Stromal cell of bone marrow (primary cell): Measurements from ENCODE around the gene KIF7.
"Not testable (repeated sequence)": the region's sequence is repeated elsewhere in the genome, so short reads cannot be mapped to it uniquely, and the experiment has no call there.

Experiments used
- DNase-seq: peaks from one replicate; pipeline ENCODE4 v3.0.0-alpha.2; 2012; ENCODE audit warnings: low read depth

Gene KIF7

GRCh38 chr15:89654847-89655805 is at the start of gene KIF7:
Gene KIF7 (minus strand): TSS chr15:89655467. CDS start chr15:89652930, 2,537 bp downstream.
- DNase-seq, result no peak

GRCh38 chr15:89704411-89704810 is 49.1 kb upstream of the KIF7 start:
- no peak for DNase-seq

GRCh38 chr15:89695198-89695597 is 39.9 kb upstream of the KIF7 start:
- no peak for DNase-seq

- no peak for DNase-seq
Observed at GRCh38 chr15:89693696-89694095, 38.4 kb upstream of the KIF7 start.

- DNase-seq, result no peak
Observed at GRCh38 chr15:89693091-89693490, 37.8 kb upstream of the KIF7 start.

GRCh38 chr15:89690276-89691218 is 35.3 kb upstream of the KIF7 start, which contains the start of the genes PEX11A and WDR93:
Gene PEX11A (minus strand): TSS chr15:89690754. CDS start chr15:89690632, 122 bp downstream.
Gene WDR93 (plus strand): TSS chr15:89690811. CDS start chr15:89701747, 10,936 bp downstream.
- DNase-seq, result peak; percentile 40

- DNase-seq, result not testable (repeated sequence)
Observed at GRCh38 chr15:89689930-89690275, 34.6 kb upstream of the KIF7 start.

- DNase-seq, result no peak
Observed at GRCh38 chr15:89686522-89686921, 31.3 kb upstream of the KIF7 start.

- no peak for DNase-seq
Observed at GRCh38 chr15:89685995-89686394, 30.7 kb upstream of the KIF7 start.

- no peak for DNase-seq
Observed at GRCh38 chr15:89681146-89681545, 25.9 kb upstream of the KIF7 start.

GRCh38 chr15:89680282-89680873 is 25.1 kb upstream of the KIF7 start:
- DNase-seq, result peak; percentile 91

- DNase-seq, result no peak
Observed at GRCh38 chr15:89679212-89679611, 23.9 kb upstream of the KIF7 start, which contains the start of gene PLIN1. Gene PLIN1 (minus strand): TSS chr15:89679367. CDS start chr15:89677489, 1,878 bp downstream.

GRCh38 chr15:89677381-89677780 is 22.1 kb upstream of the KIF7 start:
- no peak for DNase-seq

- DNase-seq, result no peak
Observed at GRCh38 chr15:89675606-89676005, 20.3 kb upstream of the KIF7 start.

- DNase-seq, result no peak
Observed at GRCh38 chr15:89674526-89674925, 19.3 kb upstream of the KIF7 start.

GRCh38 chr15:89673165-89673512 is 17.9 kb upstream of the KIF7 start:
- DNase-seq, result no peak

- DNase-seq, result peak; percentile 54
Observed at GRCh38 chr15:89672221-89673164, 17.2 kb upstream of the KIF7 start.

GRCh38 chr15:89671687-89672086 is 16.4 kb upstream of the KIF7 start:
- no peak for DNase-seq

GRCh38 chr15:89670971-89671560 is 15.8 kb upstream of the KIF7 start:
- no peak for DNase-seq

GRCh38 chr15:89669941-89670340 is 14.7 kb upstream of the KIF7 start:
- no peak for DNase-seq
